ENCODE results near the gene RBCK1.

GRCh38 chr20:378961-379336 lies 29.1 kb upstream of the RBCK1 start:
- TF ChIP-seq MAZ (IDR thresholded peaks at IDR 0.05; ENCODE audit: borderline replicate concordance, low read depth, low read length) (no peak), POLR2A (IDR thresholded peaks at IDR 0.05; ENCODE audit: low read depth, low read length) (no peak)

Data from IMR-90 (cell line).